HG03135 (cell line): Measurements from ENCODE around the gene BBS1.
"Not testable (repeated sequence)": the region's sequence is repeated elsewhere in the genome, so short reads cannot be mapped to it uniquely, and the experiment has no call there.

Source experiments
- ATAC-seq: cut with Tn5 transposase; IDR thresholded peaks from one replicate; pipeline ENCODE4 v1.9.1; 2021; ENCODE audit warnings: mild to moderate bottlenecking, moderate library complexity; ENCODE audit not compliant: unreplicated experiment

BBS1 gene

GRCh38 chr11:66523611-66524010 is 13.2 kb downstream of the BBS1 start:
- ATAC-seq: no peak

DNA sequence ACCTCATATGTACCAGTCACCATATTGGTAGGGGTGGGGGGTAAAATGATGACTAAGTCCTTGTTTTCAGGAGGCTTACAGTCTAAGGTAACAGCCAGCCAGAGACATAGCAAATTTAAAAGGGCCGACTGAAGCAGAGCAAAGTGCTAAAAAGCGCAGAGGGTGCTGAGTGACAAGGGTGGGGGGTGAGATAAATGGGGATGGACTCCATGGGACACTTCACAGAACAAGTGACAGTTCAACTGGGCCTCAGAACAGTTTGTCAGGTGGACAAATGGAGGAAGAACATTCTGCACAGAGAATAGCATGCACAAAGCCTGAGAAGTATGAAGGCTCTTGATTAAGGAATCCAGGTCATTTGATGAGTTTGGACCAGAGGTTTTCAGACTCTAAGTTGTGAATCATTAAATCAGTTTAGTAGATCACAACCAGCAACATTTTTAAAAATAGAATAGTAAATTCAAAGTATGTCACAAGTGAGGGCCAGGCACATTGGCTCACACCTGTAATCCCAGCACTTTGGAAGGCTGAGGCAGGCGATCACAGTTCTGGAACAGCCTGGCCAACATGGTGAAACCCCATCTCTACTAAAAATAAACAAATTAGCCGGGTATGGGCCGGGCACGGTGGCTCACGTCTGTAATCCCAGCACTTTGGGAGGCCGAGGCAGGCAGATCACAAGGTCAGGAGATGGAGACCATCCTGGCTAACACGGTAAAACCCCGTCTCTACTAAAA is 14.0 kb downstream of the BBS1 start:
- no peak for ATAC-seq

DNA sequence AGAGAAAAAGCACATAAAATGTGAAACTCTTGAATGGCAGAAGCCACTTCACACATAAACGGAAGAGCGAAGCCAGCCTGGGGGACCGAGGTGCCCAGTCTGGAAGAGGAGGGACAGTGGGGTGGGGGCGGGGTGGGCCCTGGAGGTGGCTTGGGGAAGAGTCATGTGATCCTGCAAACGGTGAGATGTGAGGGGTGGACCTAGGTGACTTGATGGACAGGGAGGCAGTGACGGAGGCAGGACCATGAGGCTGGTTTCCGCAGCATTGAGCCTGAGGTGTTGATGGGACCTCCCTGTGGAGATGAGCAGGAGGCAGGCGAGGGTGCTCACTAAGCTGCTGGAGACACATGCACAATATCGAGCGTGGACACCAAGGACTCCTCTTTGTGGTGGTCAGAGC is 18.6 kb downstream of the BBS1 start:
- ATAC-seq: no peak

DNA sequence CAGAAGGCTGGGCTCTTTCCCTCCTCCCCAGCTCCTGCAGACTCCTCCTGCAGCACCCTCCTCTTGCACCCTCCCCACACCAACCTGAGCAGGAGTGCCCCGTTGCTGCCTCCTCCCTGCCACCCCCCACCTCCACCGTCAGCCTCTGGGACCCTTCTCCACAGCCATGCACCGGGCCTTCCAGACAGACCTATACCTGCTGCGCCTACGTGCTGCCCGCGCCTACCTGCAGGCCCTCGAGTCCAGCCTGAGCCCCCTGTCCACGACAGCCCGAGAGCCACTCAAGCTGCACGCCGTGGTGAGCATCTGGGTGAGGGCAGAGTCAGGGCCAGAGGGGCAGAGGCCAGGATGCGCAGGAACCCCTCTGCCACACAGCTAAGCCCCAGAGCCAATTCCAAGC is 19.2 kb downstream of the BBS1 start:
- ATAC-seq: no peak

GRCh38 chr11:66530927-66531709 is 20.7 kb downstream of the BBS1 start:
- ATAC-seq: no peak

DNA sequence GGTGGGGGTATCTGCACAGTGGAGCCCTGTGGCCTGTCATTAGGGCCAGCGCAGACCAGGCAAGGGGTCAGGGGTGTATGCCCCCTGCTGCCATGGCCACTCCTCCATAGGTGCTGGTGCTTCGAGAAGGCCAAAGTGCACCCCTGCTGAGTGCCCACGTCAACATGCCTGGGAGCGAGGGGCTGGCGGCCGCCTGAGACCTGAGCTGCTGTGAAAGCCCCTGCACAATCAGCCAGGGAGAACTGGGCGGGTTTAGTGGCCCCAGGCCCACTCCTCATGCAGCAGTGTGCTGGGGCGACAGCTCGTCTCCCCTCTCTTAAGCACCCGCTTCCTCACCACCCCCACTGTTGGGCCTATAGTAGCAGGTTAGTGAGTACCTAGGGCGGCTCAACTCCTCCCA is 21.4 kb downstream of the BBS1 start:
- ATAC-seq: no peak

DNA sequence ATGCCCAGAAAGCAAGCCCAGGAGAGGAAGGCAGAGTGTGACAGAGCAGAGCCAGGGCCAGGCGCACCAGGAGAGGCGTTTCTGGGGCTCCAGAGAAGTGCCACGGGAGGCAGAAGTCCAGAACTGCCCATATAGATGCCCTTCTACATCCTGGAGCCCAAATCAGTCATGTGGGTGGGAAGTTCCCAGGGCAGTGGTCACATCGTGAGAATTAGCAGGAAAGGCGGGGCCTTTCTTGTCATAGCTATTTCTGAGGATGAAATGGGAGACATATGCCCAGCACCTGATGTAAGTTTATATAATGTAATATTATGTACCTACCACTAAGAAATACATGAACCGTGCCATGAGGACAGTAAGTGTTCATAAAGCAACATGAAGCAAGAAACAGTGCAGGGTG is 22.3 kb downstream of the BBS1 start:
- ATAC-seq: no peak

DNA sequence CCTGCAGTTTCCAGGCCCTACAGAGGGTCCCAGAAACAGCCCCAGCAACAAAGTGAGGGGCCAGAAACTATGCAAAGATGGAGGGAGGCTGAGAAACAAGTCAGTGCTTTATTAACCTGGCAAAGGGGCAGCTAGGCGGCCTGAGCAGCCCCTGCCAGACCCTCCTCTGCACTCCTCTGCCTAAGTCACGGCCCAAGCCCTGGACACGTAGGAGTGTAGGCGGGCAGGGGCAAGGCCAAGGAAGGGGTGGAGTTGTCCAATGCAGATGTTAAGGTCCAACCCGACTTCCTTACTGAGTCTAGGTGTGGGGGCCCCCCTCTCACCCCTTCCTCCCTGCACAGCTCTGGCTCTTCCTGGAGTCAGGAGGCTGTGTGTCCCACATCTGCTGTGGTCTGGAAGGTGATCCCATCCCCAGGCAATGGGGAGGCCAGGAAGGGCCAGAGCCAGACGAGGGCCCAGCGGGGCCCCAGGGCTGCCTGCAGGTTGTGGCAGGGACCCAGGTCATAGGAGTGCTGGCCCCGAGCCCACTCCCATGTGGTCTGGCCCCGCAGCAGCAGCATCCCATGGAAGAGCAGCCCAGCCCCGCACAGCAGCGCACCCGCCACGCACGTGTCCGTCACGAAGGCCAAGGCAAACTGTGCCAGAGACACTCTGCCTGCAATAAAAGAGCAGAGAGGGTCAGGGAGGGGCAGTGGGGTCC is 28.9 kb downstream of the BBS1 start:
- ATAC-seq: no peak

GRCh38 chr11:66539870-66540213 is 29.4 kb downstream of the BBS1 start:
- no peak for ATAC-seq

- not testable (repeated sequence) for ATAC-seq
Measured at GRCh38 chr11:66540598-66540997, 30.2 kb downstream of the BBS1 start.

DNA sequence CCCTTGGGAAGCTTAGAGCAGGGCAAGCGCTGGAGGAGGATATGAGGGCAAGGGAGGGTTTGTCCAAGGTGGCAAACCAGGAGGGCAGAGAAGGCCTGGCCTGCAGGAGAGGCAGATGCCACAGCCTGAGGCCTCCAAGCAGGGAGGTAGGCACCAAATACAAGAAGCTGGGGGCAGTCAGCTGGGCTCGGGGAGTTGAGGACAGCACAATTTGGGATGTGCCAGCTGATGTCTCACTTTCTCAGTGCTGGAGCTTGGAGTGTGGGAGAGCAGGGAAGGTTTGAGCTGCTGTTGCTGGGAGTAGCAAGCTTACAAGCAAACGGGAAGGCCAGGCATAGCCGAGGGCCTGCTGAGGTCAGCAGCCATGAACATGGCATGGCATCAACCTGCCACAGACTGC is 31.5 kb downstream of the BBS1 start:
- no peak for ATAC-seq

- no peak for ATAC-seq
Measured at GRCh38 chr11:66542362-66542761, 31.9 kb downstream of the BBS1 start.

GRCh38 chr11:66543263-66544107 is 33.0 kb downstream of the BBS1 start:
- ATAC-seq: no peak

DNA sequence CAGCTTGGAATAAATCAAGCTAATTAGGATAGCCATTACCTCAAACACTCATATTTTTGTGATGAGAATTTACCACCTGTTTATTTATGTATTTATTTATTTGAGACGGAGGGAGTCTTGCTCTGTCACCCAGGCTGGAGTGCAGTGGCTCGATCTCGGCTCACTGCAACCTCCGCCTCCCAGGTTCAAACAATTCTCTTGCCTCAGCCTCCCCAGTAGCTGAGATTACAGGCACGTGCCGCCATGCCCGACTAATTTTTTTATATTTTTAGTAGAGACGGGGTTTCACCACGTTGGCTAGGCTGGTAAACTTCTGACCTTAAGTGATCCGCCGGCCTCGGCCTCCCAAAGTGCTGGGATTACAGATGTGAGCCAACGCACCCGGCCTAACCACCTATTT is 34.5 kb downstream of the BBS1 start:
- ATAC-seq: not testable (repeated sequence)

- peak; percentile 75 for ATAC-seq
Measured at GRCh38 chr11:66545701-66546367, 35.4 kb downstream of the BBS1 start, which contains the start of gene ZDHHC24. Gene ZDHHC24 (minus strand): TSS chr11:66546048. CDS start chr11:66546003, 45 bp downstream.

- ATAC-seq: no peak
Measured at GRCh38 chr11:66546368-66546965, 36.0 kb downstream of the BBS1 start, which contains the start of gene ACTN3. Gene ACTN3 (plus strand): TSS chr11:66546903. CDS start chr11:66546938, 35 bp downstream.

- no peak for ATAC-seq
Measured at GRCh38 chr11:66546966-66547661, 36.7 kb downstream of the BBS1 start.

GRCh38 chr11:66547662-66548009 is 37.2 kb downstream of the BBS1 start:
- no peak for ATAC-seq

GRCh38 chr11:66548041-66548440 is 37.6 kb downstream of the BBS1 start:
- no peak for ATAC-seq
